Right ventricle myocardium inferior (tissue), 1 donor: ENCODE measurements around the gene PIK3C2B. TPM values are rescaled to one million over a fixed set of nuclear protein-coding genes. Genes with fewer than 3 reads are reported as not detected.
A peak's percentile ranks its signal among the peaks of the same experiment; 100 is the strongest.

Source experiments
- ATAC-seq: fragments of 200-7000 bp; cut with Tn5 transposase; one replicate; pipeline ENCODE4 v1.9.1; 2020; ENCODE audit warnings: mild to moderate bottlenecking, moderate library complexity
- DNase-seq: peaks from one replicate; pipeline ENCODE4 v3.0.0; 2021; ENCODE audit errors: missing footprints
- intact Hi-C: fragments of 100-400 bp; cut with DNase I; formaldehyde crosslinking; loops from one replicate; pipeline ENCODE4 v1.11.0; 2022
- total RNA-seq: library from RNA; stranded (reverse); fragmentation: NEBNext Ultra II Directional; extraction: Animal tissue kit (Norgen Biotek cat#: 25700); gene quantifications from one replicate; pipeline ENCODE4 v1.2.1, GENCODE V29; 2021
- donor health status: DM: no; HTN: yes; CAD: no; lungs with severe emphysema.

Gene PIK3C2B
- total RNA-seq, 1 donor from 2014 or later = 22.7 TPM

- DNase-seq = no peak
- intact Hi-C loops = no loop called here
Observed at GRCh38 chr1:204468766-204469302, 25.8 kb downstream of the PIK3C2B start.

GRCh38 chr1:204468206-204468605 lies 26.4 kb downstream of the PIK3C2B start:
- intact Hi-C loops = no loop called here
- DNase-seq (no peak), ATAC-seq (no peak)

More at GRCh38 chr1:204468766-204469302, 25.8 kb downstream of the PIK3C2B start:
- no peak for ATAC-seq

- ATAC-seq (peak; percentile 65), DNase-seq (no peak)
- intact Hi-C loops = loop anchor here (2.0 kb wide), 3 partner anchors 14 to 26 kb away; no protein-coding TSS in a partner anchor
Observed at GRCh38 chr1:204466416-204467405, 27.9 kb downstream of the PIK3C2B start.

GRCh38 chr1:204465546-204466415 lies 28.8 kb downstream of the PIK3C2B start:
- DNase-seq (no peak), ATAC-seq (peak; percentile 60)
- intact Hi-C loops = loop anchor here (2.0 kb wide), 3 partner anchors 15 to 27 kb away; no protein-coding TSS in a partner anchor

- no peak for ATAC-seq
- intact Hi-C loops = no loop called here
- no peak for DNase-seq
Observed at GRCh38 chr1:204464701-204465100, 29.9 kb downstream of the PIK3C2B start.

GRCh38 chr1:204464187-204464631 lies 30.4 kb downstream of the PIK3C2B start:
- DNase-seq = no peak
- no peak for ATAC-seq
- intact Hi-C loops = no loop called here

- intact Hi-C loops = no loop called here
- DNase-seq = peak; percentile 87
- peak; percentile 41 for ATAC-seq
Observed at GRCh38 chr1:204463125-204464060, 31.2 kb downstream of the PIK3C2B start.

GRCh38 chr1:204462229-204462561 lies 32.4 kb downstream of the PIK3C2B start:
- no peak for ATAC-seq
- intact Hi-C loops = no loop called here
- no peak for DNase-seq

- intact Hi-C loops = no loop called here
- DNase-seq = no peak
- ATAC-seq = no peak
Observed at GRCh38 chr1:204461331-204462228, 33.0 kb downstream of the PIK3C2B start.

GRCh38 chr1:204460346-204460745 lies 34.3 kb downstream of the PIK3C2B start:
- no peak for DNase-seq
- intact Hi-C loops = no loop called here
- no peak for ATAC-seq

- intact Hi-C loops = no loop called here
- no peak for DNase-seq
- no peak for ATAC-seq
Observed at GRCh38 chr1:204459706-204460105, 34.9 kb downstream of the PIK3C2B start.

GRCh38 chr1:204457666-204458065 lies 36.9 kb downstream of the PIK3C2B start:
- ATAC-seq (no peak), DNase-seq (no peak)
- intact Hi-C loops = no loop called here

GRCh38 chr1:204456826-204457442 lies 37.7 kb downstream of the PIK3C2B start:
- peak; percentile 95 for ATAC-seq
- intact Hi-C loops = no loop called here
- DNase-seq = no peak

GRCh38 chr1:204455831-204456145 lies 38.8 kb downstream of the PIK3C2B start:
- no peak for DNase-seq
- no peak for ATAC-seq
- intact Hi-C loops = no loop called here

GRCh38 chr1:204455063-204455830 lies 39.4 kb downstream of the PIK3C2B start:
- ATAC-seq (no peak), DNase-seq (no peak)
- intact Hi-C loops = no loop called here

- intact Hi-C loops = no loop called here
- DNase-seq = no peak
- no peak for ATAC-seq
Observed at GRCh38 chr1:204454476-204454875, 40.1 kb downstream of the PIK3C2B start.
